Stimulated activated naive B cell treated with anti-CD40 and anti-IgM and Interleukin-4, amounts not matched to agents 10 μg/mL and 1 μg/mL and 100 μg/mL, for 72 hours (primary cell): ENCODE measurements around the gene ACACB.
"Not testable (repeated sequence)": the region's sequence is repeated elsewhere in the genome, so short reads cannot be mapped to it uniquely, and the experiment has no call there.

ENCODE experiments used
- ATAC-seq, 2 donors: fragments of 150-1000 bp; cut with Tn5 transposase; replicated peaks; 2 replicates each; pipeline ENCODE4 v1.10.0; 2021; ENCODE audit warnings: moderate library complexity in 1 of 2
- DNase-seq: peaks from one replicate; pipeline ENCODE4 v3.0.0; 2021
- H3K27ac Mint-ChIP-seq: one replicate; pipeline ENCODE4 v1.8.0; 2022; ENCODE audit warnings: mild to moderate bottlenecking, mixed read lengths
- H3K27me3 Mint-ChIP-seq, 2 donors: one replicate each; pipeline ENCODE4 v1.8.0; 2022; ENCODE audit warnings: mixed read lengths in 2 of 2
- H3K36me3 Mint-ChIP-seq, 2 donors: one replicate each; pipeline ENCODE4 v1.8.0; 2022; ENCODE audit warnings: mixed read lengths in 2 of 2, mild to moderate bottlenecking in 1 of 2
- H3K4me1 Mint-ChIP-seq, 2 donors: one replicate each; pipeline ENCODE4 v1.8.0; 2022; ENCODE audit warnings: mixed read lengths in 2 of 2, mild to moderate bottlenecking in 1 of 2
- H3K4me3 Mint-ChIP-seq, 2 donors: one replicate each; pipeline ENCODE4 v1.8.0; 2022; ENCODE audit warnings: mild to moderate bottlenecking in 2 of 2, mixed read lengths in 2 of 2, moderate library complexity in 1 of 2
- H3K9me3 Mint-ChIP-seq, 2 donors: one replicate each; pipeline ENCODE4 v1.8.0; 2022; ENCODE audit warnings: mixed read lengths in 2 of 2, mild to moderate bottlenecking in 1 of 2

Gene ACACB

DNA sequence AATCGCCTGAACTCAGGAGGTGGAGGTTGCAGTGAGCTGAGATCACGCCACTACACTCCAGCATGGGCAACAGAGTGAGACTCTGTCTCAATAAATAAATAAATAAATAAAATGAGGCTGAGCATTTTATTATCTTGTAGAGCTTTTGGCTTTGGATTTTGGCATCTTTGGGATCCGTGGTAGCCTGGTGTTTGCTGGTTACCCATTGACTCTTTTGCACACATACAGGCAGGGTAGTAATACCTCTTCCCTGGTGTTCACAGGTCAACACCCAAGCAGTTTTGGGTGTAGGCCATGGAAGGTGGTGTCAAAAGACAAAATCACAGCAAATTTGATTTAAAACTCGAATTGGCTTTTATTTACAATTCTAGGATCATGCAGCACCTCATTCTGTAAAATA is 27.8 kb downstream of the ACACB start:
- no peak overlapping the region for H3K27ac Mint-ChIP-seq
- H3K4me1 Mint-ChIP-seq: no peaks in the 10 kb centered on the region
- no peak for ATAC-seq
- H3K27me3 Mint-ChIP-seq: peaks cover 6 to 13% of the 10 kb centered on the region in 2 donors
- no peak for DNase-seq
- no peaks in the 10 kb centered on the region for H3K9me3 Mint-ChIP-seq
- H3K4me3 Mint-ChIP-seq: no peak overlapping the region
- no peaks in the 10 kb centered on the region for H3K36me3 Mint-ChIP-seq

DNA sequence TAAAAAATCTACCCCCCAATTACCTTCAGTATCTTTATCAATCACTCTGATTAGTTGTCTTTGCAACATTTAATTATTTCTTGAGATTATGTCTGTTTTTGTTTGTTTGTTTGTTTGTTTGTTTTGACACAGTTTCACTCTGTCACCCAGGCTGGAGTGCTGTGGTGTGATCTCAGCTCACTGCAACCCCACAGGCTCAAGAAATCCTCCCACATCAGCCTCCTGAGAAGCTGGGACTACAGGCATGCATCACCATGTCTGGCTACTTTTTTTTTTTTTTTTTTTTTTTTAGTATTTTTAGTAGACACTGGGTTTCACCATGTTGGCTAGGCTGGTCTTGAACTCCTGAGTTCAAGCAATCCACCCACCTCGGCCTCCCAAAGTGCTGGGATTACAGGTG is 30.7 kb downstream of the ACACB start:
- H3K4me3 Mint-ChIP-seq, H3K36me3 Mint-ChIP-seq, H3K9me3 Mint-ChIP-seq, H3K27ac Mint-ChIP-seq, ATAC-seq, DNase-seq, H3K4me1 Mint-ChIP-seq: not testable (repeated sequence)
- H3K27me3 Mint-ChIP-seq: peaks cover 17 to 20% of the 10 kb centered on the region in 2 donors

DNA sequence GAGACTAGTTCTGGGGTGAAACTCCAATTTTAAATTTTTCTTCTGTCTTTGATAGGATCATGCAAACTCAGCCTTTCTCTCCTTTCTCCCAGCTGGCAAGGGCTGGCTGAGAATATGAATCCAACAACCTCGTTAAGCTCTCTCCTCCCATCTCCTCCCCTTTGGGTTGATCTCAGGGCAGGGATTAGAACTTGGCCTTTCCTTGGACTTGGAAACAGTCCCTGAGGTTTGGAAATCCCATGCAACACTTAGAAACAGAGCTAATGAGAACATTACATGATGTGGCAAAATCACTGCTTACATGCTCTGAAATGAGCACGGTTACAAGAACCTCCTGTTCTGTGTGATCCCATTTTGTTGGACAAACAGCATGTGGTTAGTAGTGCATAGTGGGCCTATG is 31.6 kb downstream of the ACACB start:
- Mint-ChIP-seq H3K27me3 (peaks cover 18 to 21% of the 10 kb centered on the region in 2 donors), H3K4me1 (no peaks in the 10 kb centered on the region), H3K27ac (no peak overlapping the region), H3K36me3 (no peaks in the 10 kb centered on the region), H3K9me3 (no peaks in the 10 kb centered on the region), H3K4me3 (no peak overlapping the region)
- ATAC-seq: no peak
- DNase-seq: no peak

DNA sequence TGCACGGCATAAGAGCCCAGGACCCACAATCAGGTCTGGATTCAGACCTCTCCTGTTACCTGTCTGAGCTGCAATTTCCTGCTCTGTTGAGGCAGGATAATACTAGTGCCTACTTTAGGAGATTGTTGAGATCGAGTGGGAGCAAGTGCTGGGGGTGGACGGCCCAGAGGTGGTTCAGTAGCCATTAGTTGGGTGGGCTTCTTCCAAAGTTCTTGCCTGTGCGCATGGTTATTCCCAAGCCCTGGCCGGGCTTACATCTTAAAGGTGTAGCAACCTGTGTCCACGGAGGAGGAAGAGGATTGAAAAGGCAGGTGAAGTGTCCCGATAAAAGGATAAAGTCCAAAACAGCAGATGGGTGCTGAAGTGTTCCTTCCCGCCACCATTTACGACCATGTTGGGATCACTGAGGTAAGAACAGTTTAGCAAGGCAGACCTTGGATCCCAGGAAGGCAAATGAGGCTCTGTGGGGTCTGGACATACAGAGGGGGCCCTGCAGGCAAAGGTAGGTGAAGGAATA is 33.8 kb downstream of the ACACB start:
- Mint-ChIP-seq H3K9me3 (no peaks in the 10 kb centered on the region), H3K27me3 (peaks cover 18 to 21% of the 10 kb centered on the region in 2 donors), H3K27ac (no peak overlapping the region), H3K4me3 (no peak overlapping the region), H3K4me1 (peaks cover 5 to 12% of the 10 kb centered on the region in 2 donors), H3K36me3 (no peaks in the 10 kb centered on the region)
- DNase-seq (no peak), ATAC-seq (no peak)

DNA sequence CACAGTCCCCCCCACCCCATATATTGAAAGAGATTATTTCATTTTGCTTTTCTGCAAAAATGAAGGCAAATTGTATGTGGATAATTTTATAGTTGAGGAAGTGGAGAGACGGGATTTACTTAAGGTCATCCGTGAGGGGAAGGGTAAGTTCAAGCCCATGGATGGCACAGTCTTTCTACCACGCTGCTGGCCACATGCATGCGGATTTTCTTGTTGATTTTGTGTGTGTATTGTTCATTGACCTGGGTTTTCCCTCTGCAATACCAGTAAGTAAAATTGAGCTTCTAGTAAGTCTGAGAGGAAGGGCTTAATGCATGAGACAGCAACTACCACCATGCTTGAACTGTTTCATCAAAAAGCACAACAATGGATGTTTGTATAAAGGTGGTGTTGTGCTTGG is 35.1 kb downstream of the ACACB start:
- peaks cover 18 to 21% of the 10 kb centered on the region in 2 donors for H3K27me3 Mint-ChIP-seq
- no peaks in the 10 kb centered on the region for H3K9me3 Mint-ChIP-seq
- peaks cover 8 to 16% of the 10 kb centered on the region in 2 donors for H3K4me1 Mint-ChIP-seq
- no peak for DNase-seq
- H3K36me3 Mint-ChIP-seq: no peaks in the 10 kb centered on the region
- no peak overlapping the region for H3K27ac Mint-ChIP-seq
- H3K4me3 Mint-ChIP-seq: no peak overlapping the region
- no peak for ATAC-seq

DNA sequence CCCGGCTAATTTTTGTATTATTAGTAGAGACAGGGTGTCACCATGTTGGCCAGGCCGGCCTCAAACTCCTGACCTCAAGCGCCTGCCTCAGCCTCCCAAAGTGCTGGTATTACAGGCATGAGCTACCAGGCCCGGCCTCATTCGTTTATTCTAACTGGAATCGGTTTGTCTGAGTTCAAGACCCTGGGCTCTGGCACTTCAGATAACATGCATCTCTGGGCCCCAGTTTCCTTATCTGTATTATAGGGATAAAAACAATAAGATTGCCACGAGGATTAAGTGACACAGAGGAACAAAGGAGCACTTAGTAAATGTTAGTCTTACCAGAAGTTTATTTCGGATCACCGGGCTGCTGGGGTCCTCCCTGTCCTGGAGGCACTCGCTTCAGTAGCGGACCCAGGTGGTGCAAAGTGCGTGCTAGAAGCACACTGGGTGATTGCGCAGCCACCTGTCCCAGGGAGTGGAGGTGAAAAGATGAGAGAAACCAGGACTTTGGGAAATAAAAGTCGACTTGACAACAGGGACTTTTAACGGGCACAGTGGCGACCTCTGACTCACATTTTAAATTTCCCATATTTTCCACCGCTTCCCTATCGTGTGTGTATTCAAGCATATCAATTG is 37.5 kb downstream of the ACACB start:
- Mint-ChIP-seq H3K27ac (peak overlapping the region; percentile 67), H3K36me3 (no peaks in the 10 kb centered on the region), H3K4me1 (peaks cover 12 to 25% of the 10 kb centered on the region in 2 donors), H3K9me3 (no peaks in the 10 kb centered on the region), H3K4me3 (peak overlapping the region; percentile 84 to 89), H3K27me3 (peaks cover 18 to 21% of the 10 kb centered on the region in 2 donors)
- ATAC-seq (no peak), DNase-seq (no peak)

DNA sequence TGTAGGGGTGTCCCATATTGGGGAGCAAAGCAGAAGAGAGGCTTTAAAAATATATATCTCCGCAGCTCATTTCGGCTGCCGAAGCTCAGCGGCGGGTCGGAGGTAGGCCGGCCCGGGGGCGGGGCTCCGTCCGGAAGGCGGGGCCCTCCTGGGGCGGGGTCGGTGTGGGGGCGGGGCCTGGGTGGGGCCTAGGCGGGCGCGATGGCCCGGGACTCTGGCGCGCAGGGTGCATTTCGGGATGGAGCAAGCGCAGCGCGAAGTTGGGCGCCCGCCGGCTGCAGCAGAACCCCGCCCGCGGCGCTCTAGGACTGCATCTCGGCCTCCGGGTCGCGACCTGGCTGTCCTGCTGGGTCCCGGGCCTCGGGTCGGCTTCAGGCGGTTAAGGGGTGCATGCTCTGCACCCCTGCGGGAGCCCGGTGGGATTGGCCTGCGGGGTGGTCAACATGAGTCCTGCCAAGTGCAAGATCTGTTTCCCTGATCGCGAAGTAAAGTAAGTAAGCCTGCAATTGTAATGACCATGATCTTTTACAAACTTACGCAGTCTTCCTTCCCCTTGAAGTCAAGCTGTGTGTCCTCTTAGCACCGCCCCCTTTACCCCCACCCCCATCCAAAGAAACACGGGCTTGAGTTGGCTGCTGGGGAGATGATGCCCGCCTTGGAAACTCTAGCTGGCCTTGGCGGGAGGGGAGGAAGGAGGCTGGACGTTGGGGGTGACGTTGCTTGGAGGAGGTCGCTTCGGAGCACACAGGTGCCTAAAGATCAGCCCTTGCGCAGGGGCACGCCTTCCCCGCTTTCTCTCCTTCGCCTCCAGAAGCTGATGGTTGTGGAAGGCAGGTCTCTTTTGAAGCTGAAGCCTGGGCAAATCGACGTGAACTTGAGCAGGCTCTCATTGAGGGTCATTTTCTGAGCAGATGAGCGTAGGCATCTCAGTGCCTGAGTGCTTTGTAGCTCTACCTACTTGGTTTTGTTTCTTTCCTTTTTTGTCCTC is 38.4 kb downstream of the ACACB start:
- Mint-ChIP-seq H3K9me3 (no peaks in the 10 kb centered on the region), H3K4me3 (peak overlapping the region; percentile 84 to 89), H3K27ac (peak overlapping the region; percentile 91), H3K4me1 (peaks cover 12 to 25% of the 10 kb centered on the region in 2 donors), H3K27me3 (peaks cover 12 to 16% of the 10 kb centered on the region in 2 donors), H3K36me3 (no peaks in the 10 kb centered on the region)
- ATAC-seq: peak; percentile 94
- peak; percentile 75 for DNase-seq

DNA sequence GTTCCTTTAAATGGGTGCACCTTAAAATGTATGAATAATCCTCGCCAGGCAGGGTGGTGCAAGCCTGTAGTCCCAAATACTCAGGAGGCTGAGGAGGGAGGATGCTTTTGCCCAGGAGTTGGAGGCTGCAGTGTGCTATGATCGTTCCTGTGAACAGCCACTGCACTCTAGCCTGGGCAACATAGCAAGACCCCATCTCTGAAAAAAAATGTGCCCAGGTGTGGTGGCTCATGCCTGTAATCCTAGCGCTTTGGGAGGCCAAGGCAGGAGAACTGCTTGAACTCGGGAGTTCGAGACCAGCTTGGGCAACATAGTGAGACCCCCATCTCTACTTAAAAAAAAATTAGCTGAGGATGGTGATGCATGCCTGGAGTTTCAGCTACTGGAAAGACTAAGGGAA is 39.6 kb downstream of the ACACB start:
- no peak overlapping the region for H3K4me3 Mint-ChIP-seq
- no peak for DNase-seq
- H3K9me3 Mint-ChIP-seq: no peaks in the 10 kb centered on the region
- H3K36me3 Mint-ChIP-seq: no peaks in the 10 kb centered on the region
- no peak for ATAC-seq
- peaks cover 9% of the 10 kb centered on the region in 2 donors for H3K27me3 Mint-ChIP-seq
- H3K4me1 Mint-ChIP-seq: peaks cover 12 to 25% of the 10 kb centered on the region in 2 donors
- H3K27ac Mint-ChIP-seq: no peak overlapping the region

DNA sequence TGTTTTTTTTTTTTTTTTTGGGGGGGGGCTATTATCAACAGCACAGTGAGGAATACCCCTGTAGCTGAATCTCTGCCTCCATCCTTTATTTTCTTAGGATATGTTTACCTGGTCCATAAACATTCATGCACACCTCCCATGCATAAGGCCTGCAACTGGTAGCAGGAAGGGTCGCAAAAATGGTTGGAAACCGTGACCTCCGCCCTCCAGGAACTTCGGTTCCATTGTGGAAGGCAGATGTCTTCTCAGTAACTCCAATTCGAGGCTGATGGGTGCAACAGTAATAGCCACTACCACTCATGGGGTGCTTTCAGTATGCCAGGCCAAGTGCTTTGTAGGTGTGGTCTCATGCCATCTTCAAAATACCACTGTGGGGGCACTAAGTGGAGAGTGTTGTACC is 40.2 kb downstream of the ACACB start:
- Mint-ChIP-seq H3K4me1 (peaks cover 12 to 25% of the 10 kb centered on the region in 2 donors), H3K27ac (no peak overlapping the region), H3K4me3 (no peak overlapping the region), H3K27me3 (peaks cover 6 to 7% of the 10 kb centered on the region in 2 donors), H3K9me3 (no peaks in the 10 kb centered on the region), H3K36me3 (no peaks in the 10 kb centered on the region)
- ATAC-seq (no peak), DNase-seq (no peak)

DNA sequence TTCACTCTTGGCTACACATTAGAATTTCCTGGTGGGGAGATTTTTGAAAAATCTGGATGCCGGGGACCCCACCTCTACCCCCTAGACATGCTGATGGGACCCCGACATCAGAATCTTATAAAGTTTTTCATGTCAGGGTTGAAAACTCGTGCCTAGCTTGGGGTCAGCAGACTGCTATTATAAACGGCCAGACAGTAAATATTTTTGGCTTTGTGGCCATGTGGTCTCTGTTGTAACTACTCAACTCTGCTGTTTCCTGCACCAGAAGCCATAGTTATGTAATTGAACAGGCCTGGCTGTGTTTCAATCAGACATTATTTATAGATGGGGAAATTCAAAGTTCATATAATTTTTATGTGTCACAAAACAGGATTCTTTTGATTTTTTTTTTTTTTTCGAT is 41.6 kb downstream of the ACACB start:
- DNase-seq (no peak), ATAC-seq (no peak)
- Mint-ChIP-seq H3K9me3 (no peaks in the 10 kb centered on the region), H3K27ac (no peak overlapping the region), H3K36me3 (peaks cover under 1 to 2% of the 10 kb centered on the region in 2 donors), H3K4me1 (peaks cover 12 to 33% of the 10 kb centered on the region in 2 donors), H3K4me3 (no peak overlapping the region), H3K27me3 (no peaks in the 10 kb centered on the region)

DNA sequence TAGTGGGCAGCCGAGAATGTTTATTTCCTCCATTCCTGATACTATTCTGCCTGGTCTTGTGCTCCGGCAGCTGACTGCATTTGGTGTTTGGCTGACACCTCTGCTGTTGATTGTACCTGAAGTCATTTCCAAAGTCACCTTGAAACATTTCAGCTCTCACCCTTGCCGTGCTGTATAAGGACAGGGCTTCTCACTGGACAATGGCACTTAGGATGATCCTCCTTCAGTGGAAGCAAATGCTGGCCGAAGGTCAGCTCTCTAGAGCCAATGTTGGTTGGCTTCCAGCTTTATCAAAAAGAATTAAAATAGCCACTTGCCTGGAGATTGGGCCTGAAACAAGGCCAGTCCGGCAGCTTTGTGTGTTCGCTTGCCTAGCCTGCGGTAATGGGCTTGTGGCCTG is 44.0 kb downstream of the ACACB start:
- Mint-ChIP-seq H3K4me1 (peaks cover 4 to 20% of the 10 kb centered on the region in 2 donors), H3K27ac (no peak overlapping the region)
- no peak for ATAC-seq

DNA sequence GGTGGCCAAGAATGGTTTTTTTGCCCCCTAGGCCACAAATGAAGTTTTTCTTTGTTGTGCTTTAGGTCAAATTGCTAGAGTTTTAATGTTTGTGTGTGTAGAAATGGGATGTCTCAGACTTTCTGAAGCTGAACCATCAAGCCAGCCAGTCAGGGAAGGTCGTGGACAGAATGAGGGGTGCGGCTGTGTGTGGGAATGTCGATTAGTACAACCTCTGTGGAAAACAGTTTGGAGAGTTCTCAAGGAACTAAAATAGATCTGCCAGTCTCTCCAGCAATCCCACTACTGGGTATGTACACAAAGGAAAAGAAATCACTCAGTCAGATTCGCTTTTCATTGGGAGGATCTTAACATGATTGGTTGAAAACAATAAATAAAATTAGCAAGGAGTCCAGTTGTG is 44.5 kb downstream of the ACACB start:
- H3K4me3 Mint-ChIP-seq: no peak overlapping the region

More for the DNA sequence above, 44.0 kb downstream of the ACACB start:
- peaks cover 6 to 7% of the 10 kb centered on the region in 2 donors for H3K36me3 Mint-ChIP-seq
- no peaks in the 10 kb centered on the region for H3K27me3 Mint-ChIP-seq
- no peak for DNase-seq
- no peaks in the 10 kb centered on the region for H3K9me3 Mint-ChIP-seq
- H3K4me3 Mint-ChIP-seq: no peak overlapping the region

DNA sequence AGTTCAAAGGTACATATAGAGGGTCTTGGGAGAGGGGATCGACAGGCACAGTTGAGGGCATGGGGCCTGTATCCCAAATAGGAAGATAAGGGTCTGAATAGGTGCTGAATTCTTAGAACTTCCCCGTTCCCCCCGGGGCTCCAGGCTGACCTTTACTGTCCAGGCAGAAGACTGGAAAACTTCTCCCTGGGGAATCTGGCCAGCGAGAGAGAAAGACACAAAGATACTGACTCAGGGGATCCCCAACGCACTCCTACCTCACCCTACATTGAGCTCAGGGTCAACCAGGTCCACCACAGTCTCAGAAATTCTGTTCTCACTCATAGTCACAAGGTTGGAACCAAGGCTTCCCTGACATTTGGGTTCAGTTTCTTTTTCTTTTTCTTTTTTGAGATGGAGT is 46.2 kb downstream of the ACACB start:
- H3K27me3 Mint-ChIP-seq: no peaks in the 10 kb centered on the region
- no peaks in the 10 kb centered on the region for H3K9me3 Mint-ChIP-seq
- ATAC-seq: no peak
- DNase-seq: no peak
- no peak overlapping the region for H3K27ac Mint-ChIP-seq
- peaks cover 6 to 7% of the 10 kb centered on the region in 2 donors for H3K36me3 Mint-ChIP-seq
- H3K4me1 Mint-ChIP-seq: peaks cover 1 to 17% of the 10 kb centered on the region in 2 donors
- H3K4me3 Mint-ChIP-seq: no peak overlapping the region

More for the DNA sequence above, 44.5 kb downstream of the ACACB start:
- ATAC-seq: no peak
- no peak overlapping the region for H3K27ac Mint-ChIP-seq
- no peaks in the 10 kb centered on the region for H3K9me3 Mint-ChIP-seq
- DNase-seq: no peak
- H3K4me1 Mint-ChIP-seq: peaks cover 3 to 19% of the 10 kb centered on the region in 2 donors
- H3K36me3 Mint-ChIP-seq: peaks cover 6 to 7% of the 10 kb centered on the region in 2 donors
- no peaks in the 10 kb centered on the region for H3K27me3 Mint-ChIP-seq

DNA sequence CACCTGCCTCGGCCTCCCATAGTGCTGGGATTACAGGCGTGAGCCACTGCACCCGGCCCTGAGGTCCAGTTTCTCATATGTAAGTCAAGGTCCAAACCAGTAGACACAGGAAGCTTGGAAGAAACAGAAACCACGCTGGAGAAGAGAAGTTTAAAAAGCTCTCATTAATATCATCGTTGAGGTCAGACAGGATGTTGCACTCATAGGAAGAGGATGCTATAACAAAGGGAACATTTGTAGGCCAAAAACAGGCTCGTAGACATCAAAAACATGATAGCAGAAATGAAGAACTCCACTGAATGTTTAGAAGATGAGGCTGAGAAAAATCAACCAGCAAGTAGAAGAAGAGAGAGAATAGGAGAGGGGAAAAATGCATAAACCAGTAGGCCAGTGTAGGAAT is 46.8 kb downstream of the ACACB start:
- H3K36me3 Mint-ChIP-seq: peaks cover 11 to 12% of the 10 kb centered on the region in 2 donors
- no peak overlapping the region for H3K4me3 Mint-ChIP-seq
- no peak overlapping the region for H3K27ac Mint-ChIP-seq
- ATAC-seq (no peak), DNase-seq (no peak)
- H3K4me1 Mint-ChIP-seq: peaks cover 0 to 10% of the 10 kb centered on the region in 2 donors
- H3K27me3 Mint-ChIP-seq: no peaks in the 10 kb centered on the region
- H3K9me3 Mint-ChIP-seq: no peaks in the 10 kb centered on the region
